HG03045 (cell line): ENCODE measurements around the gene PRKCZ.

Source experiments
- ATAC-seq: cut with Tn5 transposase; IDR thresholded peaks from one replicate; pipeline ENCODE4 v1.9.1; 2021; ENCODE audit warnings: mild to moderate bottlenecking, moderate library complexity; ENCODE audit not compliant: unreplicated experiment

PRKCZ gene

GRCh38 chr1:2024451-2024850 is 25.8 kb upstream of the PRKCZ start:
- ATAC-seq, result no peak

- no peak for ATAC-seq
These were observed 25.3 kb upstream of the PRKCZ start for GRCh38 chr1:2024887-2025286.

- no peak for ATAC-seq
These were observed 24.7 kb upstream of the PRKCZ start for GRCh38 chr1:2025491-2025981.

GRCh38 chr1:2027961-2028583 is 22.1 kb upstream of the PRKCZ start:
- no peak for ATAC-seq

GRCh38 chr1:2028870-2029560 is 21.2 kb upstream of the PRKCZ start:
- no peak for ATAC-seq

GRCh38 chr1:2029561-2029960 is 20.6 kb upstream of the PRKCZ start:
- ATAC-seq, result no peak

GRCh38 chr1:2030076-2030871 is 19.9 kb upstream of the PRKCZ start:
- ATAC-seq, result no peak

GRCh38 chr1:2031546-2032540 is 18.4 kb upstream of the PRKCZ start:
- no peak for ATAC-seq

GRCh38 chr1:2032737-2033136 is 17.5 kb upstream of the PRKCZ start:
- no peak for ATAC-seq

- ATAC-seq, result no peak
These were observed 17.0 kb upstream of the PRKCZ start for GRCh38 chr1:2033165-2033564.

GRCh38 chr1:2036287-2036686 is 13.9 kb upstream of the PRKCZ start:
- ATAC-seq, result no peak

GRCh38 chr1:2037314-2037979 is 12.8 kb upstream of the PRKCZ start:
- no peak for ATAC-seq

GRCh38 chr1:2038229-2038628 is 12.0 kb upstream of the PRKCZ start:
- ATAC-seq, result no peak

- no peak for ATAC-seq
These were observed 11.0 kb upstream of the PRKCZ start for GRCh38 chr1:2039251-2039650.

GRCh38 chr1:2041305-2041704 is 8.9 kb upstream of the PRKCZ start:
- no peak for ATAC-seq

GRCh38 chr1:2041887-2042286 is 8.3 kb upstream of the PRKCZ start:
- no peak for ATAC-seq

GRCh38 chr1:2042830-2043773 is 7.1 kb upstream of the PRKCZ start:
- no peak for ATAC-seq

GRCh38 chr1:2043886-2044285 is 6.3 kb upstream of the PRKCZ start:
- no peak for ATAC-seq
